Panc1 (cell line): ENCODE measurements around the gene BHLHE23. TPM values are rescaled to one million over a fixed set of nuclear protein-coding genes. Genes with fewer than 3 reads are reported as not detected.

Experiments
- ATAC-seq: fragments of 200-7000 bp; cut with Tn5 transposase; 2 replicates; pipeline ENCODE4 v1.9.1; 2020; ENCODE audit warnings: mild to moderate bottlenecking, moderate library complexity
- BruUV-seq: library from RNA; stranded (reverse); fragments of 400-500 nt; replicated peaks from 2 replicates; lab custom pipeline; 2021; lab: Mats Ljungman, UMichigan
- CTCF ChIA-PET: fragments of 300-600 bp; sonication (Branson Sonifier 250); formaldehyde crosslinking; loops from one replicate; lab custom pipeline; 2022; ENCODE audit warnings: antibody characterized with exemption; lab: Charles Lee
- POLR2A ChIA-PET: fragments of 300-600 bp; sonication (Branson Sonifier 250); formaldehyde crosslinking; loops from one replicate; lab custom pipeline; 2022; ENCODE audit warnings: antibody characterized with exemption; lab: Charles Lee
- DNase-seq: peaks from one replicate; pipeline ENCODE4 v3.0.0-alpha.2; 2010; ENCODE audit warnings: low read depth, low spot score
- H3K27ac ChIP-seq: 2 replicates; pipeline ENCODE4 v1.5.1; 2011; ENCODE audit warnings: mild to moderate bottlenecking, low read length, inconsistent platforms
- H3K27me3 ChIP-seq: fragments of 200-500 bp; sonication (Bioruptor generic); 2 replicates; pipeline ENCODE4 v1.6.0; 2014; ENCODE audit warnings: low read length, inconsistent platforms; ENCODE audit not compliant: control insufficient read depth, insufficient read depth
- H3K36me3 ChIP-seq: fragments of 200-500 bp; sonication (Bioruptor generic); 2 replicates; pipeline ENCODE4 v1.5.1; 2014; ENCODE audit warnings: inconsistent platforms, mild to moderate bottlenecking, low read length, moderate library complexity; ENCODE audit not compliant: control insufficient read depth, insufficient read depth
- H3K4me1 ChIP-seq: 2 replicates; pipeline ENCODE4 v1.5.1; 2011; ENCODE audit warnings: inconsistent platforms, mild to moderate bottlenecking, low read length, moderate library complexity; ENCODE audit not compliant: control insufficient read depth, insufficient read depth
- H3K4me3 ChIP-seq, 2 experiments: 2 replicates each; pipeline ENCODE4 v1.5.1; 2011 to 2012; ENCODE audit warnings: low read depth in 2 of 2, low read length in 2 of 2, mild to moderate bottlenecking in 2 of 2, inconsistent platforms in 1 of 2, moderate library complexity in 1 of 2
- H3K9me3 ChIP-seq: fragments of 200-500 bp; sonication (Bioruptor generic); 2 replicates; pipeline ENCODE4 v1.5.1; 2014; ENCODE audit warnings: low read depth, mild to moderate bottlenecking, inconsistent platforms, low read length, moderate library complexity; ENCODE audit not compliant: control insufficient read depth, insufficient read depth
- CTCF ChIP-seq: fragments of 450-650 bp; IDR thresholded peaks from 2 replicates; pipeline ENCODE4 v1.5.1; 2017; ENCODE audit warnings: mild to moderate bottlenecking
- POLR2AphosphoS5 ChIP-seq: IDR thresholded peaks from 2 replicates; pipeline ENCODE4 v1.6.1; 2012; ENCODE audit warnings: mild to moderate bottlenecking, low read depth, low read length, moderate library complexity
- REST ChIP-seq, 2 experiments: IDR thresholded peaks; 2 replicates each; pipeline ENCODE4 v1.6.1; 2011 to 2012; ENCODE audit warnings: low read depth in 2 of 2, control low read depth in 1 of 2, low read length in 1 of 2, mild to moderate bottlenecking in 1 of 2, moderate library complexity in 1 of 2; ENCODE audit not compliant: insufficient read depth in 1 of 2
- SIN3A ChIP-seq: IDR thresholded peaks from 2 replicates; pipeline ENCODE4 v1.6.1; 2012; ENCODE audit warnings: low read depth, mild to moderate bottlenecking, low read length, moderate library complexity, borderline replicate concordance; ENCODE audit not compliant: insufficient read depth
- TCF7L2 ChIP-seq: IDR thresholded peaks from 2 replicates; pipeline ENCODE4 v1.6.1; 2011; ENCODE audit warnings: mild to moderate bottlenecking, low read depth, low read length, inconsistent platforms
- in situ Hi-C: cut with HindIII; loops from 2 replicates; pipeline ENCODE4 v1.10.0; 2016; ENCODE audit warnings: low sequenced_read_pairs, low pct_unique_long_range_greater_than_20kb
- intact Hi-C: fragments of 100-400 bp; cut with micrococcal nuclease; formaldehyde crosslinking; loops from one replicate; pipeline ENCODE4 v1.10.0; 2022; ENCODE audit not compliant: unreplicated experiment
- total RNA-seq: library from RNA; stranded (reverse); gene quantifications from one replicate; pipeline ENCODE4 v1.2.1, GENCODE V29; 2021; ENCODE audit not compliant: unreplicated experiment

Gene BHLHE23
- total RNA-seq, 1 experiment from 2014 or later = not detected

DNA sequence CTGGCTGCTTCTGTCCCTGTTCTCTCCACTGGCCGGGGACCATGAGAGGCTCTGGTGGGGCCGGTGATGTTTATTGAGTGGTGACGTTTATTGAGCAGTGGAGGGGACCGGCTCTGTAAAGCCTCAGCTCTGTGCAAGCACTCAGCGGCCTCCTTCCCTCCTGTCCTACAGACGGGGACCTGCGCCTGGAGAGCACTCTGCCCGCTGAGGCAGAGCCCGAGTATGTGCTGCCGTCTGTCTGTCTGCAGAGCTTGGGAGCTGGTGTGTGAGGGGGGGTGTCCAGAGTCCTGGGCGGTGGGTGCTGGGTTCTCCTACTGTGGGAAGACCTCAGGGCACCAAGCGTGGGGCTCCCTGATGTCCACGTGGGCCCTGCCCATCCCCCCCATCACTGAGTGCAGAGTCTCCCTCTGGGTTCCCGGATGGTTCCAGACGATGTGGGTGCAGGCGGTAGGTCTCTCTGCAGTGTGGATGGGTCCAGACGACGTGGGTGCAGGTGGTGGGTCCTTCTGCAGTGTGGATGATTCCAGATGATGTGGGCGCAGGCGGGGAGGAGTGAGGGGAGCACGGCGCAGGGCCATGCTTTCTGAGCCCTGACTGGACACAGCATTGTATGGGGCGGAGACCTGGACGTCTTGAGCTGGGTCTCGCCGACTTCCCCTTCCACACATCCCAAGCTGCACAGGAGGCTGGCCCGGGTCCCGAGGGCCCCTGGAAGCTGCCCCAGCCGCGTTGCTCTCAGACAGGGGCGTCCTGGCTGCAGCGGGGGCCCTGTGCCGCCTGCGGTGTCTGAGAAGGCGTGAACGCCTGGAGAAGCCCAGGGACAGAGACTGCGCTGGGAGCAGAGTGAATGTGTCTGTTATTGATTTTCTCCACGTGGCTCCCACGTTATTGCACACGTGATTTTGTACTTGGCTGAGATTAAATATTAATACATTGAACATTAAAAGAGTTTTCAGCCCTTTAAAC is 14.9 kb upstream of the BHLHE23 start:
- H3K4me3 ChIP-seq = no peak overlapping the region

More for the DNA sequence above, 14.9 kb upstream of the BHLHE23 start:
- ATAC-seq (no peak), DNase-seq (no peak)
- no peaks in the 10 kb centered on the region; the same call in 1 of the 2 replicates for H3K27me3 ChIP-seq
- in situ Hi-C loops = no loop called here
- TF ChIP-seq POLR2AphosphoS5 (no peak), TCF7L2 (no peak), REST (IDR thresholded peaks at IDR 0.05; ENCODE audit: insufficient read depth in 1 of 2, low read depth in 2 of 2, low read length in 1 of 2) (no peak), CTCF (no peak), SIN3A (no peak)
- no peaks in the 10 kb centered on the region for H3K4me1 ChIP-seq
- intact Hi-C loops = no loop called here
- no peak overlapping the region for H3K27ac ChIP-seq
- ChIA-PET POLR2A (interaction anchor here (0.6 kb wide), 1 partner anchor 78 kb away, joined by 12 read pairs; no protein-coding TSS in a partner anchor), CTCF (interaction anchor here (0.8 kb wide), 1 partner anchor 11 kb away, joined by 4 read pairs; no protein-coding TSS in a partner anchor)
- H3K36me3 ChIP-seq = no peaks in the 10 kb centered on the region
- no peaks in the 10 kb centered on the region for H3K9me3 ChIP-seq
- BruUV-seq = no TSS peak
